T-cell (primary cell): ENCODE results near the gene FOXC1. TPM values are rescaled to one million over a fixed set of nuclear protein-coding genes. Genes with fewer than 3 reads are reported as not detected.
A peak's percentile ranks its signal among the peaks of the same experiment; 100 is the strongest.

Source experiments
- ATAC-seq, 4 experiments: fragments of 200-7000 bp in 3 of 4; fragments of 150-1000 bp in 1 of 4; cut with Tn5 transposase; replicated peaks in 1 of 4; 1 replicate in 3 of 4; 2 replicates in 1 of 4; pipeline ENCODE4 v1.10.0; 2021; ENCODE audit warnings: moderate library complexity in 3 of 4, mild to moderate bottlenecking in 2 of 4, moderate number of reproducible peaks in 1 of 4
- CTCF ChIA-PET, 2 donors: fragments of 300-600 bp; sonication (Branson Sonifier 250); formaldehyde crosslinking; loops; one replicate each; lab custom pipeline; 2022; ENCODE audit warnings: antibody characterized with exemption in 2 of 2; lab: Charles Lee
- POLR2A ChIA-PET, 2 donors: fragments of 300-600 bp; sonication (Branson Sonifier 250); formaldehyde crosslinking; loops; one replicate each; lab custom pipeline; 2022; ENCODE audit warnings: antibody characterized with exemption in 2 of 2; lab: Charles Lee
- DNase-seq, 35 experiments: peaks; one replicate each; pipeline versions ENCODE4 v3.0.0 to v3.0.0-alpha.2; 2013 to 2023
- H3K27ac ChIP-seq: one replicate; pipeline ENCODE4 v1.5.1; 2013; ENCODE audit warnings: low read length
- H3K27me3 ChIP-seq, 2 experiments: replicated peaks in 1 of 2; 1 replicate in 1 of 2; 2 replicates in 1 of 2; pipeline versions ENCODE4 v1.6.1 to v1.7.0; 2013; ENCODE audit warnings: low read length in 1 of 2, mixed read lengths in 1 of 2; ENCODE audit not compliant: control insufficient read depth in 2 of 2, insufficient read depth in 2 of 2; ENCODE audit errors: extremely low read depth in 1 of 2
- H3K36me3 ChIP-seq, 2 donors: 1 replicate in 1 of 2; 2 replicates in 1 of 2; pipeline versions ENCODE4 v1.6.1 to v1.7.0; 2013; ENCODE audit warnings: low read length in 1 of 2; ENCODE audit not compliant: control insufficient read depth in 2 of 2, insufficient read depth in 1 of 2; ENCODE audit errors: extremely low read depth in 1 of 2
- H3K4me1 ChIP-seq, 2 experiments: 1 replicate in 1 of 2; 2 replicates in 1 of 2; pipeline versions ENCODE4 v1.6.1 to v1.7.0; 2013; ENCODE audit warnings: low read length in 2 of 2, mixed read lengths in 1 of 2; ENCODE audit not compliant: insufficient read depth in 2 of 2, control insufficient read depth in 1 of 2; ENCODE audit errors: extremely low read depth in 1 of 2
- H3K4me3 ChIP-seq, 2 donors: 1 replicate in 1 of 2; 2 replicates in 1 of 2; pipeline versions ENCODE4 v1.5.1 to v1.7.0; 2013; ENCODE audit warnings: mild to moderate bottlenecking in 2 of 2, low read length in 1 of 2, moderate library complexity in 1 of 2; ENCODE audit not compliant: control insufficient read depth in 1 of 2; ENCODE audit errors: extremely low read depth in 1 of 2
- H3K9me3 ChIP-seq: 2 replicates; pipeline ENCODE4 v1.7.0; 2013
- H3K27ac Mint-ChIP-seq, 2 donors: one replicate each; pipeline ENCODE4 v1.8.0; 2020 to 2021; ENCODE audit warnings: mild to moderate bottlenecking in 2 of 2, mixed read lengths in 2 of 2
- H3K27me3 Mint-ChIP-seq, 2 donors: one replicate each; pipeline ENCODE4 v1.8.0; 2021 to 2022; ENCODE audit warnings: mixed read lengths in 2 of 2
- H3K36me3 Mint-ChIP-seq: one replicate; pipeline ENCODE4 v1.8.0; 2021; ENCODE audit warnings: mixed read lengths
- H3K4me1 Mint-ChIP-seq, 3 donors: one replicate each; pipeline ENCODE4 v1.8.0; 2020 to 2022; ENCODE audit warnings: mixed read lengths in 3 of 3, mild to moderate bottlenecking in 1 of 3
- H3K4me3 Mint-ChIP-seq, 3 donors: one replicate each; pipeline ENCODE4 v1.8.0; 2020 to 2022; ENCODE audit warnings: mild to moderate bottlenecking in 3 of 3, mixed read lengths in 3 of 3, moderate library complexity in 3 of 3
- H3K9me3 Mint-ChIP-seq, 3 donors: one replicate each; pipeline ENCODE4 v1.8.0; 2020 to 2022; ENCODE audit warnings: mixed read lengths in 3 of 3
- WGBS: methylation state at CpG from one replicate; pipeline ENCODE4 v1.1.5; 2013; ENCODE audit warnings: missing lambda C conversion rate; ENCODE audit not compliant: insufficient coverage; 5-methylcytosine and 5-hydroxymethylcytosine counted together
- total RNA-seq, 35 experiments: library from RNA in 6 of 35; stranded (reverse) in 6 of 35; fragments of 120-200 nt in 1 of 35; gene quantifications; one replicate each; pipeline versions ENCODE4 v1.2.1 to v1.2.4 and lab custom pipeline; 2013 to 2026

FOXC1 gene
- total RNA-seq, 5 donors from 2014 or later (not counting 1 experiment from before 2014, with no cell fraction given), result 0.09 to 0.15 (median 0.12) TPM; not detected in 2

DNA sequence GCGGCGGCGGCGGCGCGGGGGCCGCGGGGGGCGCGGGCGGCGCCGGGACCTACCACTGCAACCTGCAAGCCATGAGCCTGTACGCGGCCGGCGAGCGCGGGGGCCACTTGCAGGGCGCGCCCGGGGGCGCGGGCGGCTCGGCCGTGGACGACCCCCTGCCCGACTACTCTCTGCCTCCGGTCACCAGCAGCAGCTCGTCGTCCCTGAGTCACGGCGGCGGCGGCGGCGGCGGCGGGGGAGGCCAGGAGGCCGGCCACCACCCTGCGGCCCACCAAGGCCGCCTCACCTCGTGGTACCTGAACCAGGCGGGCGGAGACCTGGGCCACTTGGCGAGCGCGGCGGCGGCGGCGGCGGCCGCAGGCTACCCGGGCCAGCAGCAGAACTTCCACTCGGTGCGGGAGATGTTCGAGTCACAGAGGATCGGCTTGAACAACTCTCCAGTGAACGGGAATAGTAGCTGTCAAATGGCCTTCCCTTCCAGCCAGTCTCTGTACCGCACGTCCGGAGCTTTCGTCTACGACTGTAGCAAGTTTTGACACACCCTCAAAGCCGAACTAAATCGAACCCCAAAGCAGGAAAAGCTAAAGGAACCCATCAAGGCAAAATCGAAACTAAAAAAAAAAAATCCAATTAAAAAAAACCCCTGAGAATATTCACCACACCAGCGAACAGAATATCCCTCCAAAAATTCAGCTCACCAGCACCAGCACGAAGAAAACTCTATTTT is 2.0 kb downstream of the FOXC1 start:
- H3K4me1 Mint-ChIP-seq, result peaks cover 37 to 48% (median 39%) of the 10 kb centered on the region in 3 donors
- no peaks in the 10 kb centered on the region for H3K36me3 ChIP-seq
- no peaks in the 10 kb centered on the region for H3K9me3 Mint-ChIP-seq
- H3K9me3 ChIP-seq, result no peaks in the 10 kb centered on the region
- H3K4me3 Mint-ChIP-seq, result peak overlapping the region; percentile 75 to 82 (median 78)
- H3K27ac Mint-ChIP-seq, result peak overlapping the region in 1 of 2 donors; percentile 17
- peak overlapping the region; percentile 45 to 67 for H3K4me3 ChIP-seq
- no peaks in the 10 kb centered on the region for H3K36me3 Mint-ChIP-seq
- peaks cover 14 to 68% of the 10 kb centered on the region in 2 experiments for H3K27me3 ChIP-seq
- WGBS, result 2% methylated on average over 70 of the region's 71 CpGs
- peaks cover 22 to 53% of the 10 kb centered on the region in 2 experiments for H3K4me1 ChIP-seq
- ChIA-PET CTCF (interaction anchor here (0.5 to 1.4 kb wide), 5 partner anchors 15 to 1094 kb away, joined by 3 to 8 read pairs (median 4); no protein-coding TSS in a partner anchor), POLR2A (interaction anchor here in 1 of 2 donors (0.7 kb wide), 1 partner anchor 773 kb away, joined by 6 read pairs; no protein-coding TSS in a partner anchor)
- peaks cover 46 to 62% of the 10 kb centered on the region in 2 donors for H3K27me3 Mint-ChIP-seq
- DNase-seq (peak in 1 of 35 experiments; percentile 41), ATAC-seq (peak in 2 of 4 experiments; percentile 15 to 33)
- no peak overlapping the region for H3K27ac ChIP-seq

GRCh38 chr6:1612299-1612973 is 2.7 kb downstream of the FOXC1 start:
- Histone ChIP-seq H3K9me3 (no peaks in the 10 kb centered on the region), H3K4me1 (peaks cover 22 to 47% of the 10 kb centered on the region in 2 experiments), H3K27ac (no peak overlapping the region), H3K4me3 (peak overlapping the region; percentile 45 to 67), H3K27me3 (peaks cover 14 to 67% of the 10 kb centered on the region in 2 experiments), H3K36me3 (no peaks in the 10 kb centered on the region)
- Mint-ChIP-seq H3K27ac (peak overlapping the region in 1 of 2 donors; percentile 17), H3K36me3 (no peaks in the 10 kb centered on the region), H3K4me3 (peak overlapping the region; percentile 75 to 82 (median 78)), H3K9me3 (no peaks in the 10 kb centered on the region), H3K4me1 (peaks cover 30 to 41% (median 32%) of the 10 kb centered on the region in 3 donors), H3K27me3 (peaks cover 46 to 61% of the 10 kb centered on the region in 2 donors)
- DNase-seq (peak in 1 of 35 experiments; percentile 16), ATAC-seq (no peak)
- WGBS, result no CpG with 5 or more reads among the region's 10 CpGs
- POLR2A ChIA-PET, result interaction anchor here in 1 of 2 donors (0.7 kb wide), 1 partner anchor 772 kb away, joined by 6 read pairs; no protein-coding TSS in a partner anchor
- CTCF ChIA-PET, result interaction anchor here in 1 of 2 donors (0.5 to 1.4 kb wide), 5 partner anchors 16 to 1022 kb away, joined by 3 to 8 read pairs (median 4); no protein-coding TSS in a partner anchor

GRCh38 chr6:1612974-1613306 is 3.2 kb downstream of the FOXC1 start:
- Mint-ChIP-seq H3K4me1 (peaks cover 25 to 36% (median 27%) of the 10 kb centered on the region in 3 donors), H3K4me3 (peak overlapping the region in 1 of 3 donors; percentile 75), H3K36me3 (no peaks in the 10 kb centered on the region), H3K27me3 (peaks cover 47 to 61% of the 10 kb centered on the region in 2 donors), H3K27ac (no peak overlapping the region), H3K9me3 (no peaks in the 10 kb centered on the region)
- H3K27ac ChIP-seq, result no peak overlapping the region
- no peak overlapping the region for H3K4me3 ChIP-seq
- H3K36me3 ChIP-seq, result no peaks in the 10 kb centered on the region
- POLR2A ChIA-PET, result no interaction called here
- H3K4me1 ChIP-seq, result peaks cover 21 to 42% of the 10 kb centered on the region in 2 experiments
- no CpG with 5 or more reads among the region's 7 CpGs for WGBS
- ATAC-seq (no peak), DNase-seq (no peak)
- no peaks in the 10 kb centered on the region for H3K9me3 ChIP-seq
- peaks cover 14 to 67% of the 10 kb centered on the region in 2 experiments for H3K27me3 ChIP-seq
- CTCF ChIA-PET, result interaction anchor here in 1 of 2 donors (0.6 to 1.1 kb wide), 2 partner anchors 19 to 1021 kb away, joined by 3 read pairs; no protein-coding TSS in a partner anchor

GRCh38 chr6:1613346-1613687 is 3.6 kb downstream of the FOXC1 start:
- DNase-seq (no peak), ATAC-seq (no peak)
- peaks cover 17 to 38% of the 10 kb centered on the region in 2 experiments for H3K4me1 ChIP-seq
- no peak overlapping the region for H3K27ac ChIP-seq
- H3K4me3 ChIP-seq, result no peak overlapping the region
- ChIA-PET CTCF (interaction anchor here (0.6 kb wide), 2 partner anchors 20 to 38 kb away, joined by 3 read pairs; no protein-coding TSS in a partner anchor), POLR2A (no interaction called here)
- H3K9me3 ChIP-seq, result no peaks in the 10 kb centered on the region
- peak overlapping the region in 1 of 3 donors; percentile 75 for H3K4me3 Mint-ChIP-seq
- peaks cover 24 to 32% (median 24%) of the 10 kb centered on the region in 3 donors for H3K4me1 Mint-ChIP-seq
- no peaks in the 10 kb centered on the region for H3K36me3 ChIP-seq
- WGBS, result no CpG with 5 or more reads among the region's 3 CpGs
- H3K27me3 ChIP-seq, result peaks cover 14 to 67% of the 10 kb centered on the region in 2 experiments
- no peak overlapping the region for H3K27ac Mint-ChIP-seq
- no peaks in the 10 kb centered on the region for H3K9me3 Mint-ChIP-seq
- H3K27me3 Mint-ChIP-seq, result peaks cover 47 to 60% of the 10 kb centered on the region in 2 donors
- H3K36me3 Mint-ChIP-seq, result no peaks in the 10 kb centered on the region

DNA sequence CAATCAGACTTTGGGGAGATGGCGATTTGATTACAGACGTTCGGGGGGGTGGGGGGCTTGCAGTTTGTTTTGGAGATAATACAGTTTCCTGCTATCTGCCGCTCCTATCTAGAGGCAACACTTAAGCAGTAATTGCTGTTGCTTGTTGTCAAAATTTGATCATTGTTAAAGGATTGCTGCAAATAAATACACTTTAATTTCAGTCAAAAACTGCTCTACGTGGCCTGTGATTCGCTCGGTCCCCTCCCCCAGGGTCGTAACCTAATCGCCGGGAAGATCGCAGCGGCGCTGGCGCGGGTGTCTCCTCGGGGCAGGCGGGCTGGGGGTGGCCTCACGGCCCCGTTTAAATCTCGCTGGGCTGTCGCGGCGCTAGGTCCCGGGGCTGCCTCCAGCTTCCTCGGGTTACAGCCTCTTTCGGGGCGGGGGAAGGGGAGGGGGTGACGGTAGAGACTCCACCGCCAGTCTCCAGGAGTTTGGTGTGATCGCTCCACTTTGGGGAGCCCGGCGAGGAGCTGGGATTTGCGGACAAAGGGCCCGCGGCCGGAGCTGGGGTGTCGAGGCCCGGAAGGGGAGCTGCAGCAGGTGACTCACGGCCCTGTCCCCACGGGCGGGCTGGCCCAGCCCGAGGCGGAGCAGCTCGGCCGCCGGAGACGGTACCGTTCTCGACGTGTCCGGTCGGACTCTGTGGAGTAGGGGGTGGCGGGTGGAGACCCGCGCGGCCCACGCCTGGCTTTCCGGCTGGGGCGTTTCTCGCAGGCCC is 4.2 kb downstream of the FOXC1 start:
- CTCF ChIA-PET, result interaction anchor here in 1 of 2 donors (0.6 to 1.2 kb wide), 5 partner anchors 16 to 890 kb away, joined by 3 to 9 read pairs (median 3); no protein-coding TSS in a partner anchor
- peaks cover 14 to 67% of the 10 kb centered on the region in 2 experiments for H3K27me3 ChIP-seq
- Mint-ChIP-seq H3K36me3 (no peaks in the 10 kb centered on the region), H3K9me3 (no peaks in the 10 kb centered on the region), H3K4me1 (peaks cover 19 to 27% (median 20%) of the 10 kb centered on the region in 3 donors), H3K27me3 (peaks cover 45 to 60% of the 10 kb centered on the region in 2 donors), H3K27ac (no peak overlapping the region), H3K4me3 (peak overlapping the region in 1 of 3 donors; percentile 75)
- H3K4me1 ChIP-seq, result peaks cover 14 to 34% of the 10 kb centered on the region in 2 experiments
- no peak for ATAC-seq
- peak overlapping the region in 1 of 2 donors; percentile 51 for H3K4me3 ChIP-seq
- H3K36me3 ChIP-seq, result no peaks in the 10 kb centered on the region
- no peak overlapping the region for H3K27ac ChIP-seq
- POLR2A ChIA-PET, result no interaction called here
- WGBS, result 6% methylated on average over 56 of the region's 60 CpGs
- DNase-seq, result no peak
- H3K9me3 ChIP-seq, result no peaks in the 10 kb centered on the region
